Neural cell (in vitro differentiated cells): ENCODE measurements around the gene SLC4A2. TPM values are rescaled to one million over a fixed set of nuclear protein-coding genes. Genes with fewer than 3 reads are reported as not detected.

Experiments
- H2AFZ ChIP-seq: fragments of 200-600, 300-800 bp; sonication (generic), shearing (Covaris generic); 2 replicates; pipeline ENCODE4 v1.6.0; 2014; ENCODE audit warnings: low read depth, mild to moderate bottlenecking, antibody characterized with exemption, low read length, moderate library complexity
- H3F3A ChIP-seq: fragments of 200-600 bp; shearing (Covaris generic); 2 replicates; pipeline ENCODE4 v1.6.1; 2016; ENCODE audit warnings: mild to moderate bottlenecking, moderate library complexity, mixed read lengths, antibody characterized with exemption, low read length; ENCODE audit not compliant: insufficient read depth, poor library complexity, severe bottlenecking
- H3K27ac ChIP-seq: fragments of 200-600, 300-800 bp; sonication (generic), shearing (Covaris generic); 2 replicates; pipeline ENCODE4 v1.5.1; 2014; ENCODE audit warnings: mild to moderate bottlenecking, low read length, moderate library complexity
- H3K27me3 ChIP-seq: fragments of 300-800, 200-600 bp; sonication (generic), shearing (Covaris generic); 2 replicates; pipeline ENCODE4 v1.6.0; 2014; ENCODE audit warnings: mild to moderate bottlenecking, low read depth, low read length, moderate library complexity; ENCODE audit not compliant: insufficient read depth
- H3K36me3 ChIP-seq: fragments of 300-800, 200-600 bp; sonication (generic), shearing (Covaris generic); 2 replicates; pipeline ENCODE4 v1.5.1; 2014; ENCODE audit warnings: mild to moderate bottlenecking, antibody characterized with exemption, low read length, moderate library complexity; ENCODE audit not compliant: insufficient read depth
- H3K4me2 ChIP-seq: fragments of 300-800, 200-600 bp; sonication (generic), shearing (Covaris generic); 2 replicates; pipeline ENCODE4 v1.6.0; 2014; ENCODE audit warnings: mild to moderate bottlenecking, low read length
- H3K4me3 ChIP-seq: fragments of 300-800, 200-600 bp; sonication (generic), shearing (Covaris generic); 2 replicates; pipeline ENCODE4 v1.5.1; 2014; ENCODE audit warnings: mild to moderate bottlenecking, low read length, moderate library complexity
- H3K79me2 ChIP-seq: fragments of 200-600 bp; shearing (Covaris generic); replicated peaks from 2 replicates; pipeline ENCODE4 v1.6.0; 2014; ENCODE audit warnings: mild to moderate bottlenecking, low read length, moderate library complexity; ENCODE audit not compliant: insufficient read depth
- H3K9ac ChIP-seq: fragments of 300-800, 200-600 bp; sonication (generic), shearing (Covaris generic); 2 replicates; pipeline ENCODE4 v1.6.1; 2016; ENCODE audit warnings: mild to moderate bottlenecking, low read length, mixed read lengths
- H3K9me2 ChIP-seq: fragments of 200-600 bp; shearing (Covaris generic); 2 replicates; pipeline ENCODE4 v1.6.1; 2016; ENCODE audit warnings: mild to moderate bottlenecking, low read length, mixed read lengths; ENCODE audit not compliant: insufficient read depth
- H3K9me3 ChIP-seq: fragments of 200-600, 300-800 bp; sonication (generic), shearing (Covaris generic); 2 replicates; pipeline ENCODE4 v1.6.1; 2016; ENCODE audit warnings: mild to moderate bottlenecking, mixed run types, low read length, moderate library complexity, mixed read lengths
- H4K20me1 ChIP-seq: fragments of 200-600 bp; shearing (Covaris generic); 2 replicates; pipeline ENCODE4 v1.6.1; 2016; ENCODE audit warnings: mild to moderate bottlenecking, mixed run types; ENCODE audit not compliant: insufficient read depth
- CTCF ChIP-seq: fragments of 450-650 bp; IDR thresholded peaks from 2 replicates; pipeline ENCODE4 v1.5.1; 2014; ENCODE audit warnings: antibody characterized with exemption, mild to moderate bottlenecking, moderate library complexity; ENCODE audit not compliant: poor library complexity, severe bottlenecking
- EP300 ChIP-seq: fragments of 450-650 bp; conservative IDR thresholded peaks from 2 replicates; pipeline ENCODE4 v1.6.1; 2014; ENCODE audit warnings: antibody characterized with exemption, mild to moderate bottlenecking, moderate library complexity; ENCODE audit not compliant: poor library complexity, severe bottlenecking
- EZH2 ChIP-seq: fragments of 200-600, 300-800 bp; shearing (Covaris generic), sonication (generic); IDR thresholded peaks from 2 replicates; pipeline ENCODE4 v1.6.1; 2014; ENCODE audit warnings: antibody characterized with exemption, low read length, borderline replicate concordance, mild to moderate bottlenecking; ENCODE audit not compliant: insufficient read depth, poor library complexity, severe bottlenecking
- MXI1 ChIP-seq: fragments of 450-650 bp; conservative IDR thresholded peaks from 2 replicates; pipeline ENCODE4 v1.6.1; 2014; ENCODE audit warnings: antibody characterized with exemption, mild to moderate bottlenecking; ENCODE audit not compliant: poor library complexity, severe bottlenecking
- POLR2AphosphoS5 ChIP-seq: IDR thresholded peaks from 2 replicates; pipeline ENCODE4 v1.6.1; 2012
- RAD21 ChIP-seq: fragments of 450-650 bp; conservative IDR thresholded peaks from 2 replicates; pipeline ENCODE4 v1.6.1; 2014; ENCODE audit warnings: antibody characterized with exemption, mild to moderate bottlenecking, moderate library complexity
- REST ChIP-seq: IDR thresholded peaks from 2 replicates; pipeline ENCODE4 v1.6.1; 2012; ENCODE audit warnings: borderline replicate concordance
- SMC3 ChIP-seq: fragments of 450-650 bp; conservative IDR thresholded peaks from 2 replicates; pipeline ENCODE4 v1.6.1; 2014; ENCODE audit warnings: antibody characterized with exemption, mild to moderate bottlenecking, moderate library complexity; ENCODE audit not compliant: poor library complexity
- TAF1 ChIP-seq: IDR thresholded peaks from 2 replicates; pipeline ENCODE4 v1.6.1; 2012; ENCODE audit warnings: low read depth
- polyA plus RNA-seq: library from polyadenylated mRNA; depleted of rRNA; stranded (reverse); fragments of >200 nt; gene quantifications from 2 replicates; pipeline ENCODE4 v1.2.3, GENCODE V29; 2014

The SLC4A2 gene
- polyA plus RNA-seq, 1 donor from 2014 or later, result 2.4 TPM

- H3F3A ChIP-seq, result peaks cover 3% of the 10 kb centered on the region
- H3K36me3 ChIP-seq, result no peaks in the 10 kb centered on the region
- no peaks in the 10 kb centered on the region for H3K9me2 ChIP-seq
- H3K9me3 ChIP-seq, result no peaks in the 10 kb centered on the region
- no peak overlapping the region for H2AFZ ChIP-seq
- peaks cover 42% of the 10 kb centered on the region for H4K20me1 ChIP-seq
- H3K27ac ChIP-seq, result no peak overlapping the region
- H3K4me3 ChIP-seq, result peak overlapping the region; percentile 91
- no peak for TF ChIP-seq REST
- TF ChIP-seq TAF1, result no peak
- no peak for TF ChIP-seq MXI1
- no peak for TF ChIP-seq CTCF
- TF ChIP-seq EZH2, result no peak
- TF ChIP-seq POLR2AphosphoS5, result no peak
- no peak for TF ChIP-seq RAD21
- TF ChIP-seq EP300, result no peak
- no peak for TF ChIP-seq SMC3
- peak overlapping the region; percentile 94 for H3K9ac ChIP-seq
- peak overlapping the region; percentile 93 for H3K4me2 ChIP-seq
- H3K79me2 ChIP-seq, result peaks cover 63% of the 10 kb centered on the region
- H3K27me3 ChIP-seq, result no peaks in the 10 kb centered on the region
These were observed 29.7 kb downstream of the SLC4A2 start for GRCh38 chr7:151088856-151089699.

GRCh38 chr7:151089893-151090730 lies 30.7 kb downstream of the SLC4A2 start:
- H3K9me3 ChIP-seq, result no peaks in the 10 kb centered on the region
- peak overlapping the region; percentile 94 for H3K9ac ChIP-seq
- peaks cover 43% of the 10 kb centered on the region for H4K20me1 ChIP-seq
- no peak overlapping the region for H2AFZ ChIP-seq
- TF ChIP-seq REST (no peak), SMC3 (no peak), CTCF (no peak), MXI1 (no peak), TAF1 (no peak), POLR2AphosphoS5 (no peak), EZH2 (no peak)
- no peaks in the 10 kb centered on the region for H3K27me3 ChIP-seq
- H3K4me2 ChIP-seq, result peak overlapping the region; percentile 93
- H3K79me2 ChIP-seq, result peaks cover 68% of the 10 kb centered on the region
- no peaks in the 10 kb centered on the region for H3K36me3 ChIP-seq
- H3K9me2 ChIP-seq, result no peaks in the 10 kb centered on the region
- peaks cover 3% of the 10 kb centered on the region for H3F3A ChIP-seq
- H3K27ac ChIP-seq, result no peak overlapping the region
- peak overlapping the region; percentile 91 for H3K4me3 ChIP-seq
